Testis (tissue), 3 donors: ENCODE measurements around the gene PLK5. TPM values are rescaled to one million over a fixed set of nuclear protein-coding genes. Genes with fewer than 3 reads are reported as not detected.
"Not testable (repeated sequence)": the region's sequence is repeated elsewhere in the genome, so short reads cannot be mapped to it uniquely, and the experiment has no call there.

Experiments used
- DNase-seq: peaks from one replicate; pipeline ENCODE4 v3.0.0-alpha.2; 2019
- H3K27ac ChIP-seq, 2 donors: fragments of 200-600 bp; sonication (generic); one replicate each; pipeline ENCODE4 v1.5.1; 2019
- H3K27me3 ChIP-seq: fragments of 200-600 bp; sonication (generic); one replicate; pipeline ENCODE4 v1.5.1; 2019
- H3K36me3 ChIP-seq: fragments of 200-600 bp; sonication (generic); one replicate; pipeline ENCODE4 v1.5.1; 2017; ENCODE audit warnings: low read depth; ENCODE audit errors: missing control alignments
- H3K4me1 ChIP-seq: fragments of 200-600 bp; sonication (generic); one replicate; pipeline ENCODE4 v1.5.1; 2019
- H3K4me3 ChIP-seq, 2 donors: fragments of 200-600 bp; sonication (generic); one replicate each; pipeline ENCODE4 v1.5.1; 2017 to 2019
- H3K9me3 ChIP-seq: fragments of 200-600 bp; sonication (generic); one replicate; pipeline ENCODE4 v1.5.1; 2017
- CTCF ChIP-seq, 3 experiments: fragments of 450-650 bp in 2 of 3; fragments of 200-600 bp in 1 of 3; sonication (generic) in 1 of 3; IDR thresholded peaks; one replicate each; pipeline ENCODE4 v1.5.1; 2016 to 2019; ENCODE audit warnings: antibody characterized with exemption in 3 of 3, mild to moderate bottlenecking in 2 of 3, moderate library complexity in 1 of 3
- POLR2A ChIP-seq: fragments of 450-650 bp; IDR thresholded peaks from one replicate; pipeline ENCODE4 v1.6.1; 2017; ENCODE audit warnings: antibody characterized with exemption, mild to moderate bottlenecking, moderate library complexity
- WGBS, 2 donors: methylation state at CpG; one replicate each; pipeline ENCODE4 v1.1.5; 2018; 5-methylcytosine and 5-hydroxymethylcytosine counted together
- intact Hi-C: fragments of 100-400 bp; cut with DNase I; formaldehyde crosslinking; loops from one replicate; pipeline ENCODE4 v1.15.1; 2023; ENCODE audit warnings: low total_unique reads
- polyA plus RNA-seq: library from polyadenylated mRNA; stranded (reverse); fragments of 350-450 nt; fragmentation: Illumina TruSeq; extraction: RNeasy Lipid Tissue Mini Kit (QIAGEN cat#74804); gene quantifications from one replicate; pipeline ENCODE4 v1.2.3, GENCODE V29; 2014; ENCODE audit warnings: low read depth, low replicate concordance; ENCODE audit not compliant: insufficient read depth
- total RNA-seq, 2 donors: library from RNA; depleted of rRNA; stranded (reverse); fragments of >200 nt; gene quantifications; one replicate each; pipeline ENCODE4 v1.2.3, GENCODE V29; 2016

PLK5 gene
- total and polyA plus RNA-seq, 3 donors from 2014 or later = 2.4 to 31.5 (median 13.4) TPM

DNA sequence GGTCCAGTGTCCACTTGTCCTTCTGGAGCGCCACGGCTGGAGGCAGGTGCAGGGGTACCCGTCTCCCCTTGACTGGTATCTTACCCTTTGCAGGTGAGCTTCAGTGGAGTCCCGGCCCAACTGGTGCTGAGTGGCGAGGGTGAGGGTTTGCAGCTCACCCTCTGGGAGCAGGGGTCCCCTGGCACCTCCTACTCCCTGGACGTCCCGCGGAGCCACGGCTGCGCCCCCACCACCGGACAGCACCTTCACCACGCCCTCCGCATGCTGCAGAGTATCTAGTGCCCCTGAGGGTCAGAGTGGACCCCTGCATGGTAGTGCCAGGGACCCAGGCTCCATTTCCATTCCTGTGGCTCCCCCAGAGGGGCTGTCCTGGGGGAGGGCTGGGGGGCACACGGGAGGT, 11.1 kb downstream of the PLK5 start:
- TF ChIP-seq CTCF (IDR thresholded peaks at IDR 0.05) = no peak
- TF ChIP-seq POLR2A = no peak
- Histone ChIP-seq H3K36me3 (no peaks in the 10 kb centered on the region), H3K27ac (no peak overlapping the region), H3K4me1 (peaks cover 16% of the 10 kb centered on the region), H3K4me3 (no peak overlapping the region), H3K9me3 (no peaks in the 10 kb centered on the region), H3K27me3 (no peaks in the 10 kb centered on the region)
- DNase-seq = no peak
- intact Hi-C loops = no loop called here
- 77 to 93% methylated on average over 8 to 14 of the region's 14 CpGs for WGBS, 2 donors

DNA sequence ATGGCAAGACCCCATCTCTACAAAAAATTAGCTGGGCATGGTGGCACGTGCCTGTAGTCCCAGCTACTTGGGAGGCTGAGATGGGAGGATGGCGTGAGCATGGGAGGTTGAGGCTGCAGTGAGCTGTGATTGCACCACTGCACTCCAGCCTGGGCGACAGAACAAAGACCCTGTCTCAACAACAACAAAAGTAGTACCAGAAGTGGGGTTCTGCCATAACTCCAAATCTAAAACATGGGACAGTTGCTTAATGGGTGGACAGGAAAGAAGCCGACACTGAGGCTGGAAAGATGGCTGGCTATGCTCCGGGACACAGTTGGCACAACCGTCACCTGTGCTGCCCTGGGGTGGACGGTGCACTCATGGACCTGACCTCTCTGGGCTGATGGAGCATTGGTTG, 11.8 kb downstream of the PLK5 start:
- H3K36me3 ChIP-seq, H3K27ac ChIP-seq, intact Hi-C loops, H3K9me3 ChIP-seq, DNase-seq, H3K27me3 ChIP-seq, H3K4me3 ChIP-seq: not testable (repeated sequence)
- 89 to 93% methylated on average over 6 to 7 of the region's 7 CpGs for WGBS, 2 donors
- peaks cover 22% of the 10 kb centered on the region for H3K4me1 ChIP-seq

GRCh38 chr19:1538978-1539377, 15.1 kb downstream of the PLK5 start:
- intact Hi-C loops = no loop called here
- Histone ChIP-seq H3K4me3 (no peak overlapping the region), H3K9me3 (no peaks in the 10 kb centered on the region), H3K36me3 (no peaks in the 10 kb centered on the region), H3K27ac (peak overlapping the region; percentile 45 to 50), H3K4me1 (peaks cover 42% of the 10 kb centered on the region), H3K27me3 (no peaks in the 10 kb centered on the region)
- WGBS, 2 donors = 21 to 24% methylated on average over 15 of the region's 15 CpGs
- TF ChIP-seq POLR2A = no peak
- TF ChIP-seq CTCF (IDR thresholded peaks at IDR 0.05) = no peak
- DNase-seq = peak; percentile 81

GRCh38 chr19:1539749-1540148, 15.9 kb downstream of the PLK5 start:
- Histone ChIP-seq H3K4me1 (peaks cover 42% of the 10 kb centered on the region), H3K27ac (peak overlapping the region; percentile 45 to 53)
- DNase-seq, H3K9me3 ChIP-seq, H3K36me3 ChIP-seq, H3K27me3 ChIP-seq, H3K4me3 ChIP-seq: not testable (repeated sequence)
- WGBS, 2 donors = 46 to 47% methylated on average over 9 to 11 of the region's 11 CpGs
- intact Hi-C loops = loop anchor here (10.0 kb wide), 2 partner anchors 135 to 225 kb away; no protein-coding TSS in a partner anchor

DNA sequence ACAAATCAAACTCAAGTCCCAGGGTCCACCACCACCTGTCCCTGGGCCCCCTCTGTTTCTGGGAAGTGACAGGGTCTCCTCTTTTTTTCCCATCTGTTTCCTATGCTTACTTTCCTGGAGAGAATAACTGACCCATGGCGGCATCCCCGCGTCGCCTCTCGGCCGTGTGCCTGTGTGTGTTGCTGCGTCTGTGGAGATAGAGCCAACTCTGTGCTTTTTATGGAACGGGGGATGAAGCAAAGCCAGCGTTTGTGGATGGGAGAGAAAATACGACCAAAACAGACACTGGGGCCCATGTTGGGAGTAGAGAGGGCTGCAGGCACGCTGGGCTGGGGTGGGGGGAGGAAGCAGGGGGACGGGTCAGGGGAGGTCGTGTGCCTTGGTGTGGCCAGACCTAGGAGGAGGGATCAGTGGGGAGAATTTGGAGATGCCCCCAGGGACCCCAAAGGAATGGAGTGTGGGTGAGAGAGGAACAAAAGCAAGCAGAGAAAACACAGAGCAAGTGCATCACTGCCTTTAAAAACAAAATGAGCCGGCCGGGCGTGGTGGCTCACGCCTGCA, 16.6 kb downstream of the PLK5 start:
- Histone ChIP-seq H3K4me3 (no peak overlapping the region), H3K36me3 (no peaks in the 10 kb centered on the region), H3K4me1 (peaks cover 42% of the 10 kb centered on the region), H3K9me3 (no peaks in the 10 kb centered on the region), H3K27ac (peak overlapping the region; percentile 24 to 53), H3K27me3 (no peaks in the 10 kb centered on the region)
- peak; percentile 67 for DNase-seq
- TF ChIP-seq CTCF (IDR thresholded peaks at IDR 0.05) (no peak), POLR2A (no peak)
- intact Hi-C loops = loop anchor here (10.0 kb wide), 2 partner anchors 134 to 224 kb away; no protein-coding TSS in a partner anchor
- WGBS, 2 donors = 32 to 43% methylated on average over 17 of the region's 17 CpGs

GRCh38 chr19:1549332-1549945, 25.6 kb downstream of the PLK5 start:
- Histone ChIP-seq H3K27me3 (no peaks in the 10 kb centered on the region), H3K4me3 (no peak overlapping the region), H3K36me3 (no peaks in the 10 kb centered on the region), H3K9me3 (no peaks in the 10 kb centered on the region), H3K4me1 (no peaks in the 10 kb centered on the region), H3K27ac (no peak overlapping the region)
- TF ChIP-seq POLR2A (no peak), CTCF (IDR thresholded peaks at IDR 0.05) (no peak)
- 83 to 89% methylated on average over 4 of the region's 4 CpGs for WGBS, 2 donors
- intact Hi-C loops = loop anchor here (10.0 kb wide), 2 partner anchors 125 to 215 kb away; no protein-coding TSS in a partner anchor
- no peak for DNase-seq
